Mesenchymal stem cell (in vitro differentiated cells and primary cell): Measurements from ENCODE around the gene UMOD.

Source experiments
- DNase-seq: peaks from one replicate; pipeline ENCODE4 v3.0.0-alpha.2; 2013
- H2AFZ ChIP-seq: one replicate; pipeline ENCODE4 v1.6.1; 2013; ENCODE audit warnings: low read depth, mild to moderate bottlenecking, control low read depth, inconsistent platforms, low read length, moderate library complexity
- H2AK5ac ChIP-seq: 2 replicates; pipeline ENCODE4 v1.6.1; 2013; ENCODE audit warnings: low read length, moderate library complexity, mild to moderate bottlenecking, inconsistent platforms; ENCODE audit not compliant: severe bottlenecking
- H2BK120ac ChIP-seq: one replicate; pipeline ENCODE4 v1.6.1; 2013; ENCODE audit warnings: low read depth, mild to moderate bottlenecking, inconsistent platforms, low read length, moderate library complexity
- H2BK12ac ChIP-seq, 2 experiments: one replicate each; pipeline ENCODE4 v1.6.1; 2013; ENCODE audit warnings: inconsistent platforms in 2 of 2, low read length in 2 of 2, mild to moderate bottlenecking in 2 of 2, moderate library complexity in 2 of 2, control low read depth in 1 of 2
- H2BK15ac ChIP-seq: one replicate; pipeline ENCODE4 v1.6.1; 2013; ENCODE audit warnings: mild to moderate bottlenecking, low read depth, inconsistent platforms; ENCODE audit not compliant: poor library complexity, severe bottlenecking
- H2BK5ac ChIP-seq: 2 replicates; pipeline ENCODE4 v1.6.1; 2013; ENCODE audit warnings: low read depth, mild to moderate bottlenecking, low read length, control low read depth, inconsistent platforms; ENCODE audit not compliant: poor library complexity, severe bottlenecking
- H3K14ac ChIP-seq, 2 experiments: one replicate each; pipeline ENCODE4 v1.6.1; 2013; ENCODE audit warnings: inconsistent platforms in 2 of 2, low read length in 2 of 2, control low read depth in 1 of 2, mild to moderate bottlenecking in 1 of 2, moderate library complexity in 1 of 2
- H3K18ac ChIP-seq, 2 experiments: one replicate each; pipeline ENCODE4 v1.6.1; 2013; ENCODE audit warnings: inconsistent platforms in 2 of 2, low read length in 2 of 2, control low read depth in 1 of 2, low read depth in 1 of 2, mild to moderate bottlenecking in 1 of 2
- H3K23ac ChIP-seq, 2 experiments: one replicate each; pipeline ENCODE4 v1.6.1; 2013; ENCODE audit warnings: inconsistent platforms in 2 of 2, low read length in 2 of 2, mild to moderate bottlenecking in 2 of 2, moderate library complexity in 2 of 2, control low read depth in 1 of 2
- H3K27ac ChIP-seq: 2 replicates; pipeline ENCODE4 v1.5.1; 2013; ENCODE audit warnings: mild to moderate bottlenecking, moderate library complexity, low read length, control low read depth, inconsistent platforms; ENCODE audit not compliant: poor library complexity, severe bottlenecking
- H3K27me3 ChIP-seq, 2 experiments: 2 replicates each; pipeline versions ENCODE4 v1.6.1 to v1.7.0; 2013; ENCODE audit warnings: low read length in 2 of 2, mild to moderate bottlenecking in 2 of 2, moderate library complexity in 2 of 2, control low read depth in 1 of 2, inconsistent platforms in 1 of 2; ENCODE audit not compliant: control insufficient read depth in 1 of 2, insufficient read depth in 1 of 2
- H3K36me3 ChIP-seq, 2 experiments: 2 replicates each; pipeline versions ENCODE4 v1.6.1 to v1.7.0; 2013; ENCODE audit warnings: low read length in 2 of 2, control low read depth in 1 of 2, inconsistent platforms in 1 of 2, low read depth in 1 of 2, mild to moderate bottlenecking in 1 of 2; ENCODE audit not compliant: insufficient read depth in 2 of 2, control insufficient read depth in 1 of 2
- H3K4ac ChIP-seq, 2 experiments: one replicate each; pipeline ENCODE4 v1.6.1; 2013; ENCODE audit warnings: inconsistent platforms in 2 of 2, low read length in 2 of 2, mild to moderate bottlenecking in 2 of 2, moderate library complexity in 2 of 2, control low read depth in 1 of 2, low read depth in 1 of 2
- H3K4me1 ChIP-seq: 2 replicates; pipeline ENCODE4 v1.6.1; 2013; ENCODE audit warnings: low read depth, low read length, control low read depth; ENCODE audit not compliant: control insufficient read depth, insufficient read depth
- H3K4me2 ChIP-seq: 2 replicates; pipeline ENCODE4 v1.6.1; 2013; ENCODE audit warnings: low read length, mild to moderate bottlenecking, inconsistent platforms; ENCODE audit not compliant: poor library complexity, severe bottlenecking
- H3K4me3 ChIP-seq, 2 experiments: 2 replicates each; pipeline versions ENCODE4 v1.5.1 to v1.7.0; 2013; ENCODE audit warnings: low read length in 2 of 2, mild to moderate bottlenecking in 2 of 2, control low read depth in 1 of 2, low read depth in 1 of 2; ENCODE audit not compliant: insufficient read depth in 1 of 2
- H3K79me1 ChIP-seq: replicated peaks from 2 replicates; pipeline ENCODE4 v1.6.1; 2013; ENCODE audit warnings: mild to moderate bottlenecking, control low read depth, low read length, inconsistent platforms; ENCODE audit not compliant: poor library complexity, severe bottlenecking
- H3K9ac ChIP-seq: 2 replicates; pipeline ENCODE4 v1.7.0; 2013; ENCODE audit warnings: mild to moderate bottlenecking, low read length, moderate library complexity
- H3K9me3 ChIP-seq: 2 replicates; pipeline ENCODE4 v1.7.0; 2013; ENCODE audit warnings: mild to moderate bottlenecking, low read length; ENCODE audit not compliant: control insufficient read depth
- H4K8ac ChIP-seq: one replicate; pipeline ENCODE4 v1.6.1; 2013; ENCODE audit warnings: inconsistent platforms, mild to moderate bottlenecking, low read length, moderate library complexity
- H4K91ac ChIP-seq: one replicate; pipeline ENCODE4 v1.6.1; 2013; ENCODE audit warnings: mild to moderate bottlenecking, low read length, inconsistent platforms
- WGBS: methylation state at CpG from one replicate; pipeline ENCODE4 v1.1.7; 2013; ENCODE audit warnings: mixed read lengths; 5-methylcytosine and 5-hydroxymethylcytosine counted together

Gene UMOD

GRCh38 chr16:20289571-20289970 is 62.9 kb downstream of the UMOD start:
- Histone ChIP-seq H2BK15ac (no peak overlapping the region), H3K27ac (no peak overlapping the region), H4K8ac (no peak overlapping the region), H2BK5ac (no peak overlapping the region), H3K4me2 (no peak overlapping the region), H4K91ac (no peak overlapping the region), H2BK120ac (no peak overlapping the region), H3K36me3 (no peaks in the 10 kb centered on the region), H2AFZ (no peak overlapping the region), H3K4me3 (no peak overlapping the region), H2BK12ac (no peak overlapping the region), H3K4me1 (no peaks in the 10 kb centered on the region), H3K27me3 (peaks cover 0 to 9% of the 10 kb centered on the region in 2 experiments), H3K23ac (no peak overlapping the region), H3K9ac (no peak overlapping the region), H3K18ac (no peak overlapping the region), H3K9me3 (no peaks in the 10 kb centered on the region), H3K4ac (no peak overlapping the region), H3K14ac (no peak overlapping the region), H2AK5ac (no peak overlapping the region), H3K79me1 (no peaks in the 10 kb centered on the region)
- 80% methylated on average over 3 of the region's 3 CpGs for WGBS
- DNase-seq, result no peak

GRCh38 chr16:20285993-20286499 is 66.5 kb downstream of the UMOD start:
- H3K27me3 ChIP-seq, result peaks cover 0 to 9% of the 10 kb centered on the region in 2 experiments
- WGBS, result 61% methylated on average over 6 of the region's 6 CpGs
- H3K36me3 ChIP-seq, result no peaks in the 10 kb centered on the region
- no peaks in the 10 kb centered on the region for H3K4me1 ChIP-seq
- H3K18ac ChIP-seq, result no peak overlapping the region
- H2BK5ac ChIP-seq, result no peak overlapping the region
- H3K27ac ChIP-seq, result no peak overlapping the region
- no peak overlapping the region for H2AFZ ChIP-seq
- H3K79me1 ChIP-seq, result no peaks in the 10 kb centered on the region
- no peak overlapping the region for H2AK5ac ChIP-seq
- no peak overlapping the region for H2BK15ac ChIP-seq
- no peak overlapping the region for H3K14ac ChIP-seq
- H3K9me3 ChIP-seq, result no peaks in the 10 kb centered on the region
- no peak overlapping the region for H2BK12ac ChIP-seq
- H3K4me2 ChIP-seq, result no peak overlapping the region
- H3K4ac ChIP-seq, result no peak overlapping the region
- no peak overlapping the region for H3K4me3 ChIP-seq
- no peak overlapping the region for H4K8ac ChIP-seq
- DNase-seq, result no peak
- H2BK120ac ChIP-seq, result no peak overlapping the region
- no peak overlapping the region for H3K9ac ChIP-seq
- no peak overlapping the region for H3K23ac ChIP-seq
- H4K91ac ChIP-seq, result no peak overlapping the region
